ENCODE data around the gene ZFP69.
"Not testable (repeated sequence)": the region's sequence is repeated elsewhere in the genome, so short reads cannot be mapped to it uniquely, and the experiment has no call there.

The ZFP69 gene

DNA sequence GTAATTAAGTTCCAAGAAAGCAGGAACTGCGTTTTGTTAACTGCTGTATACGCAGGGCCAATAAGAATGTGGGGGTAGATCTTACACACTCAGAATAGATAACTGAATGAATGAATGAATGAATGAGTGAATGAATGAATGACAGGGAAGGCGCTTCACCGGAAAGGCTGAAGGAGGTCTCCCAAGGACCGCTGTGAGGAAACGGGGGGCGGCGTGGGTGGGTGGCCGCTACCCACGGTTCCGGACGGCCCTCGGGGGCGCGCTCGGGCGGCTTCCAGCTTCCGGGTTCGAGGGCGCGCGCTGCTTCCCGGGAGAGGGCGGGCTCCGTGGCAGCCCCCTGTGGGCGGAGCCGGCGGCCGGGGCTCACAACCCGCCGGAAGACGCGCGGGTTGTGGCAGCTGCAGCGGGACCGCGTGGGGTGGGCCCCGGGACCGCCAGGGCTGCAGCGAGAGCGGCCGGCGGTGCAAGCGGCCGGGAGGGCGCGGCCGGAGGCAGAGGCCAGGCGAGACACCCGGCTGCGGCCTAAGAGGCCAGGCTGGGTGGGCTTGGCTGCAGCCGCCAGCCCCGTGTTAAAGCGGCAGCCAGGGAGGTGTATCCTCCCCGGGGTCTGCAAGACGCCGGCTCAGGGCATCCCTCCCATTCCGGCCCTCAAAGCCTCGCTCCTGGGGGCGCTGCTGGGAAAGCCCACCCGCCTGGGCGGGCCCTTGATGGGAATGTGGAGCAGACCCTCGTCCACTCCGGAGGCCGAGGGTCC, at the start of gene ZFP69:
Gene ZFP69 (plus strand): TSS at position 367 of the 754 bp plus-strand sequence. CDS start 2,072 bp downstream, outside the sequence.
- peak; percentile 70 for DNase-seq (ENCODE audit: low spot score)

DNA sequence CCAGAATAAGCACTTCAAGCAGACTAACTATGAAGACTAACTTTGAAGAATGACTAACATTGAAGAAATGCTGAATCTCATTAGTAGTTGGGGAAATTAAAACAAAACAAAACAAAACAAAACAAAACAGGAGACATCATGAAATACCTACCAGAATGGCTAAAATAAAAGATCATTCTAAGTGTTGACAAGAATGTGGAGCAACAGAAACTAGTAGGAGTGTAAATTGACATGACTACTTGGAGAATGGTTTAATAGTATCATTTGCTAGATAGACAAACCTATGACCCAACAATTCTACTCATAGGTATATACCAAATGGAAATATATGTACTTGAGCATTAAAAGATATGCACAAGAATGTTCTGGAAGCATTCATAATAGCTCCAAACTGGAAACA, 45.7 kb upstream of the ZFP69 start:
- DNase-seq (ENCODE audit: low spot score): no peak

DNA sequence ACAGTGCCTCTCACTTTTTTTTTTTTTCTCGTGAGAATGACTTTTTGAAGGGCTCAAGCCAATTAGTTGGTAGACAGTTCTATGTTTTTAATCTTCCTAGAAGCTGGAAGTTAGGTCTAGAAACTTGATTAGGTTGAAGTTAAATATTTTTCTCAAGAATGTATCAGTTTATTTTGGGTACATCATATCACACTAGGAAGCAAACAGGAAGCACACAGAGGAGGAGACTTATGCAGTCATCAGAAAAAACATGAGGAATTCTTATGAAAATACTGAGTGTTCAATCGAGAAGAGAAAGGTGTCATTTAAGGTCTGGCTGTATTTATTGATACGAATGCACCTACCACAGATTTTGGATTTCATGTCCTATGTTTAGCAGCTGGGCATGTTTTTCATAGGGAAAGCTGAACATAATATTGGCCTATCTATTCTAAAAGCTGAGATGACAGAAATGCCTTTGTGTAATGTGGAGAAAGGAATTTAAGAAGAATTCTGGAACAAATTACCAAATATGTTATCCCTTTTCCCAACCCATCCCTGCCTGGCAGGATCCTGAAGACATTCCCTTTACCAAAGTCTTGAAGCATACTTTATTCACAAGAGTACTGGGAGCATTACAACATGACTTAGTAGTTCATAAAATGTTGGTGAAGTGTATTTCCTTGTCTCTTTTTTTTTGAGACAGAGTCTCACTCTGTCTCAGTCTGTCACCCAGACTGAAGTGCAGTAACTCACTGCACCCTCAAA, 44.3 kb upstream of the ZFP69 start:
- no peak for DNase-seq (ENCODE audit: low spot score)

DNA sequence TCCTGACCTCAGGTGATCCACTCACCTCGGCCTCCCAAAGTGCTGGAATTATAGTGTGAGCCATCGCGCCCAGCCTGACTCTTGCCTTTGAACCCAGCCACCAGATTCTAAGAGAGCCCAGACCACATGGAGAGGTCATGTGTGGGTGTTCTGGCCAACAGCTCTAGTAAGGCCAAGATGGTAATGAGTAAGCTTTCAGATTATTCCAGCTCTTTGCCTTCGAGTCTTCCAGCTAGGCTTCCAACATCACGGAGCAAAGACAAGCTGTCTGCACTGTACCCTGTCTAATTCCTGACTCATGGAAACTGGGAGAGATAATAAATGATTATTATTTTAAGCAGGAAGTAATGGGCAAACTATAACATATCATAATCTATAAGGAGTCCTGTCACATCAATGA, 41.6 kb upstream of the ZFP69 start:
- DNase-seq (ENCODE audit: low spot score): no peak

DNA sequence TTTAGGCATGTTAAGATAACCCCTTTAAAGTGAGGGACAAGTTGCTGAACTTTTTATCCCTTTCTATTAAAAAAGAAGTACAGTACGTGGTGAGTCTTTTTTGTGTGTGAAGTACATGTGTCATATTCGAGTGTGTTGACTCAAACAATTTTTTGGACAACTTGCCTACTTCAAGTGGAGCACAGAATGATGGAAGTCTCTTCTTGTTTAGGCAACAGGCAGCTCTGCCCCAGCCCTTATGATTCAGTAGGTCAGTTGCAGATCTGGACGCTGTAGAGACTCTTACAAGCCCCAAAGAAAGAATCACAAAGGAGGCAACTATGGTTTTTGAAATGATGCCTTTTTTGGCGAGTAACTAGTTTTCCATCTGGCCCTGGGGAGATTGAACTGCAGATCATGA, 41.2 kb upstream of the ZFP69 start:
- DNase-seq (ENCODE audit: low spot score): no peak

DNA sequence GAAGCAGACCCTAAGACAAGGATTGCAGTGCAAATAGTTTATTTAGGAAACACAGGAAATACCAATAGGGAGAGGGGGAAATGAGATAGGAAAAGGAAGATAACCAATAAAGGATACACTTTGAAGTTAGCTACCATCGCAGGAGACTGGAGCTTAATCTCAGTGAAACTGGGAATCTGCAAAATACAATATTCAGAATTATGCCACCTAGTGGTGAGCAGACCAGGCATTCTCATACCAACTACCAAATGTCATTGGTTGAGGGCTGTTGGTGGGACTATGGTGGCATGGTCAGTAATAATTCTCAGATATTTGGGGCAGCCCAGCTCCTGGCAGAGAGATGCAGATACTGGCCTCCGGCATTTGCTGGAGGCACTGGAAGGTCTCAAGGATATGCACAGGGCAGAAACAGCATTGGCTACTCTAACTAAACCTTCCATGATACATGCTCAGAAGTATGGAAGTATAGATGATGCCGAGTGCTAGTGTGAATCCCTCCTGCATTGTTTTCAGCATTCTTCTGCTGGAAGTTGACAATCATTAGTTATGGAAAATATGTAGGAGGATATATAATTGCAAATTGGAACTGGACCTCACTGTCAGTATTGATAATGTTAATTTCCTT, 38.6 kb upstream of the ZFP69 start:
- DNase-seq (ENCODE audit: low spot score): peak; percentile 40

DNA sequence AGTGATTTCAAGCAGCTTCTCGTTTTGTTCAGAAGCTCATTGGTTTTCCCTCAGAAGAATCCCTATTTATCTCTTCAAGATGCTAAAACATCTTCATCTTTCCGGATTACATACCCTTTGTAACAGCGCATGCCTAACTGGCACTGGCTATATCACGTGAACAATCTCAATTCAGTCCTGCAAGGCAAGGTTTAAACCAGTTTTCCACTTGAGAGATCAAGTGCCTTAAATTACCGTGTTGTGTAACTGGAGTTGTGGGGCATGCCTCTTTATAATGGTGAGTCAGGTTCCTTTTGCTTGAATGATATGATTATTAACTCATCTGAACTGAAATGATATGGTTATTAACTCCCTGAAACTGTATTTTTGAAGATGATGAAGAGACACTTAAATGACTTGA, 37.8 kb upstream of the ZFP69 start:
- DNase-seq (ENCODE audit: low spot score): no peak

DNA sequence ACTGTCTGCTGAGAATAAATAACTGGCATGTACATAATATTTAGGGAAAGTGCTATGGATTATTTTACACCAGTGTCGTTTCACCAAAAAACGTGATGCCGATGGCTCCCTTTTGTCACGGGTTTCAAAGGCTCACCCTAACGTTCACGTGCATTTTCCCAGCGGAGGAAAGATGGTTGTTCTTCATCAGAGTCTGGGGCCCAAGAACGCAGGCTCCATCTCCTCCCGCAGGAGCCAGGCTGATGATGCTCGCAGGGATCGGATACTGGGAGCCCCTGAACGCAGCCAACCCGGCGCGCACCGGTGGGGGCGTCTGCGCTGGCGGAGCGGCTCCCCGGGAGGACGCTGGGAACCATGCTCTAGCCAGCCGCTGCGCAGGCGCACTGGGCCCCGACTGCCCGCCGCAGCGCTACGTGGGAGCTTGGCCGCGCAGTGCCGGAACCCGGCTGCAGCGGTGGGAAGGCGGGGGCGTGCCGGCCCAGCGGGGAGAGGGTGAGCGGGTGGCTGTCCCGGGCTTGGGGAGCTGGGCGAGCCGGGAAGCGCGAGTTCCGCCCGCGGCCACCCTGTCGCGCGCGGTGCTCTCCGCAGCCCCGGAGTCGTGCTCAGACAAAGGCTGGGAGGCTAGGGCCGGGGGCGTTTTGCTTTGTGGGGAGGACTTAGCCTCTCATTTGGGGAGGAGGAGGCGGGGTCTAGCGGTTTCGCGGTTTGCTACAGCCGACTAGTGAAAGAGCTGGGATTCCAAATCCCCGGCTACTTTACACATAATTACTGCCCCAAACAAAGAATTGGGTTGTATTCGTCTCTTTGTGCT, 27.2 kb upstream of the ZFP69 start, which contains the start of gene ZFP69B:
Gene ZFP69B (plus strand): TSS at position 793 of the 811 bp plus-strand sequence. CDS start 486 bp downstream, outside the sequence.
- DNase-seq (ENCODE audit: low spot score): peak; percentile 85

DNA sequence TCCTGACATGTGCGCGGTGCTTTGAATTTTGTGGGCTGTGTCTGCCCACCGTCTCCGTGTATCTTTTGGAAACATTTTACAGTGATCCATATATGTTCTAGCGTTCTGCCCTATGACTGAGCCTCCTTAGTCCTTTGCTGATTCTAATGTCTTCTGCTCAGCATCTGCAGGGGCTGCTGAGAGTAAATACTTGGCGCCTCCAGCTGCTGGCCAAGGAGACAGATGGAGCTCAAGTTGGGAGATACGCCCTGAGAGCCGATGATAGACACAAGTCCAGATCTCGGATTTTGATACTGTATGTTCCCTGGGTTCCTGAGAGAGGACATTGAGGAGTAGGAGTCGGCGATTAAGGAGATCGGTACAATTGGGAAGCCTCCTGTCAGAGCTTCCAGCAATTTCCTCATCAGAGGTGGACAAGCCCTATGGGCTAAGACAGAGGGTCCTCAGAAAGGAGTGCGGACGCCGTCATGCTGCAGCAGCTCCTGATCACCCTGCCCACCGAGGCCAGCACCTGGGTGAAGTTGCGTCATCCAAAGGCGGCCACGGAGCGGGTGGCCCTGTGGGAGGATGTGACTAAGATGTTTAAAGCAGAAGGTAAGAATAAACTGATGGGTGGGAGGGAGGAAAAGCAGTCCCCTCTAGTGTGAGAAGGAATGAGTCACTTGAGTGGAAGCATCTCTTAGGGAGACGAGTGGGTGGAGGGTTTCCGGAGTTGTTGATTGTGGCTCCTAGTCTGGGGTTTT, 26.4 kb upstream of the ZFP69 start:
- DNase-seq (ENCODE audit: low spot score): peak; percentile 8

DNA sequence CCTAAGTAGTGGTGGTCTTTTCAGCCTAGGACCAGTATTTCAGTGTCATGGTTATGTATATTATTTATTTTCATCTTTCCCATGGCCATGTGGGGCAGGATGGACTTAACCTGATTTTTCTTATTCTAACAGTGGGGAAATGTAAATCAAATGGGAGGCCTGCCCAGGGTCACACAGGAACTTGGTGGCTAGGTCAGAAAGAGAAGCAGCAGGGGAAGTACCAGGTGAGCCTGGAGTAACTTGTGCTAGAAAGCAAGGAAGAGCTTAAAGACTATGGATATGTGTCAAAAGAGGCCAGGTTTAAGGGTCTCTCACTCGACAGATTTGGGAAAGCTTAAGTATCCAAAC, 25.9 kb upstream of the ZFP69 start:
- no peak for DNase-seq (ENCODE audit: low spot score)

DNA sequence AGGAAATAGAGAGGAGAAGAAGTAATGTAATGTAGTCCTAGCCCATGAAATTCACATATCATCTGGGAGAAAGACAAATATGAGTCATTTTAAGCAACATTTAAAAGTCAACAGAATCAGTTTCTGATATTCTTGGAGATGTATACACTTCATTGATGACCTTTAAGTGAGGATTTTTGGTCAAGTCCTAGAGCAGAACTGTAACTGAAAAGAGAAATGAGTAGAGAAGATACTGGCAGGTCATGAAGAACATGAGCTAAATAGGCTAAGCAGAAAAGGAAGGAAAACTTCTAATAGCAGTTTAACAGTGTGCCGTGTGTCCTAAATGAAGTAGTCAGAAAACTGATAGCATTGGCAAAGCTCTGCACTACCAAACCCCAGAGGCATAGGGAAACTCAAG, 22.2 kb upstream of the ZFP69 start:
- no peak for DNase-seq (ENCODE audit: low spot score)

DNA sequence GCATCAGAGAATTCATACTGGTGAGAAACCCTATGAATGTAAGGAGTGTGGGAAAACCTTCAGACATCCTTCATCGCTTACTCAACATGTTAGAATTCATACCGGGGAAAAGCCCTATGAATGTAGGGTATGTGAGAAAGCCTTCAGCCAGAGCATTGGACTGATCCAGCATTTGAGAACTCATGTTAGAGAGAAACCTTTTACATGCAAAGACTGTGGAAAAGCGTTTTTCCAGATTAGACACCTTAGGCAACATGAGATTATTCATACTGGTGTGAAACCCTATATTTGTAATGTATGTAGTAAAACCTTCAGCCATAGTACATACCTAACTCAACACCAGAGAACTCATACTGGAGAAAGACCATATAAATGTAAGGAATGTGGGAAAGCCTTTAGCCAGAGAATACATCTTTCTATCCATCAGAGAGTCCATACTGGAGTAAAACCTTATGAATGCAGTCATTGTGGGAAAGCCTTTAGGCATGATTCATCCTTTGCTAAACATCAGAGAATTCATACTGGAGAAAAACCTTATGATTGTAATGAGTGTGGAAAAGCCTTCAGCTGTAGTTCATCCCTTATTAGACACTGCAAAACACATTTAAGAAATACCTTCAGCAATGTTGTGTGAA, 14.0 kb upstream of the ZFP69 start:
- DNase-seq (ENCODE audit: low spot score): no peak

DNA sequence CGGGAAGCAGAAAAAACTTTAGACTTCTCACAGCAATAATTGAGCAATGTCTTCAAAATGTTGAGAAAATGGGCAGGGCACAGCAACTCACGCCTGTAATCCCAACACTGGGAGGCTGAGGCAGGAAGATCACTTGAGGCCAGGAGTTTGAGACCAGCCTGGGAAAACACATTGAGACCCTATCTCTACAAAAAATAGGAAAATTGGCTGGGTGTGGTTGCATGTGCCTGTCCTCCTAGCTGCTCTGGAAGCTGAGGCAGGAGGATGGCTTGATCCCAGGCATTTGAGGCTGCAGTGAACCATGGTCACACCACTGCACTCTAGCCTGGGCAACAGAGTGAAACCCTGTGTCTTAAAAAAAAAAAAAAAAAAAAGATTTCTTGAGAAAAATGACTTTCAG, 7.8 kb upstream of the ZFP69 start:
- DNase-seq (ENCODE audit: low spot score): no peak

DNA sequence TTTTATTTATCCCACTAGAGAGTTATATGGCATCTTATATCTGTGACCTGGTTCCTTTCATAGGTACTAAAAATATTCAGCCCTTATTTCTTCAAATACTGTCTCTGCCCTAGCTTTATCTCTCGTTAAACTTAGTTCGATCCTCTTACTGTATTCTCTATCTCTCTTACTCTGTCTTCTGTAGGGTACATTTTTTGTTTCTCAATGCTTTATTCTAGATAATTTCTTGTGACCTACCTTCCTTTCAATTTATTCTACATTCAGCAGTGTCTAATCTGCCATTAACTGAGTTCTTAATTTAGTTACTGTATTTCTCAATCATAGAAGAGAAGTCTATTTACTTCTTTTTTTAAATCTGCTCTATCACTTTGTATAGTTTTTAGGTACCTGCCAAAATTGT, 1.8 kb upstream of the ZFP69 start:
- no peak for DNase-seq (ENCODE audit: low spot score)

DNA sequence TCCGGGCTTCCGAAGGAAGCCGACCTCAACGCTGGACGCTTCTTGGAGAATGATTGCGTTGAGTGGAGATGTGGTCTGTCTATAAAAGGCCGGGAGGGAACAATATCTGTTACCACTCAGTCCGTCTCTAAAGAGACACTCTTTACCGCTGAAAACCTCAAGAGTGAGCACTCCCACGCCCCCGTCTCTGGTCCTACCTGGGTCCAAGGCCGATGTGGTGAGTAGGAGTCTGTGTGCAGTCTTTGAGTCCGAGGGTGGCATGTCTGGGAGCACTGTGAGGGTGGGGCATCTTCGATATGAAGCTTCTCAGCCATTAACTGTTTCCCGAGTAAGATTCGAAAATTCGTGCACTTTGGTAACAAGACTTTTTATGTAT, 576 bp downstream of the ZFP69 start:
- peak; percentile 19 for DNase-seq (ENCODE audit: low spot score)

DNA sequence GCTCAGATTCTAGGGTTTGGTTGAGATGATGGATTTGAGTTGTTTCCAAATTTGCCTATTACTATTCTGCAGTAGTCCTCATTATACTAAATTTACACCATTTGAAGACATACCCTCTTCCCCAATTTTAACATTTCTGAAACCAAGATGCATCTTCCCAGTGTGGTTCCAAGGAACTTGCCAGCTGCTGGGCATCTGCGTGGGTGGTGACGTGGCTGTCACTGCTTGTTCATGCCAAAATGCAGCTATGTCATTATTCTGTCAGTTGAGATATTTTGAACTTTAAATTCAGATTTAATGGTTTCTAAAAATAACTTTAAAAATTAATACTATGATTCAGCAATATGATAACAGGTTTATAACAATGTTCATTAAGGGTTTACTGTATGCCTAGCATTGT, 1.2 kb downstream of the ZFP69 start:
- DNase-seq (ENCODE audit: low spot score): no peak

DNA sequence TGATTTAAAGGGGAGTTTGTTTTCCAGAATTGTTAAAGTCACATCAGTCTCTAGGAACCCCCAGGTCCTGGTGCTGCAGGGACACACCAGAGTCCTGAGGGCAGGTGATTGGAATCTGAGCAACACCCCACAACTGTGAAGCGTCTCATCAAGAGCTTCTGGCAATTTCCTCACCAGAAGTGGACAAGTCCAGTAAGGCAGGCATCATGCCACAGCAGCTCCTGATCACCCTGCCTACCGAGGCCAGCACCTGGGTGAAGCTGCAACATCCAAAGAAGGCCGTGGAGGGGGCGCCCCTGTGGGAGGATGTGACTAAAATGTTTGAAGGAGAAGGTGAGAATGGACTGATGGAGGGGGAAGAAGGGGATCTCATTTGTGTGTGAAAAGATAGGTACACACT, 2.1 kb downstream of the ZFP69 start:
- DNase-seq (ENCODE audit: low spot score): no peak

DNA sequence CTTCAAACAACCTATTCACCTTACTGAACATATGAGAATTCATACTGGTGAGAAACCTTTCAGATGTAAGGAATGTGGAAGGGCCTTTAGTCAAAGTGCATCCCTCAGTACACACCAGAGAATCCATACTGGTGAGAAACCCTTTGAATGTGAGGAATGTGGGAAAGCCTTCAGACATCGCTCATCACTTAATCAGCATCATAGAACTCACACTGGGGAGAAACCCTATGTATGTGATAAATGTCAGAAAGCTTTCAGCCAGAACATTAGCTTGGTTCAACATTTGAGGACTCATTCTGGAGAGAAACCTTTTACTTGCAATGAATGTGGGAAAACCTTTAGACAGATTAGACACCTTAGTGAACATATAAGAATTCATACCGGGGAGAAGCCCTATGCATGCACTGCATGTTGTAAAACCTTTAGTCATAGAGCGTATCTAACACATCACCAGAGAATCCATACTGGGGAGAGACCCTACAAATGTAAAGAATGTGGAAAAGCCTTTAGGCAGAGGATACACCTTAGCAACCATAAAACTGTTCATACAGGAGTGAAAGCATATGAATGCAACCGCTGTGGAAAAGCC, 18.3 kb downstream of the ZFP69 start:
- DNase-seq (ENCODE audit: low spot score): no peak

DNA sequence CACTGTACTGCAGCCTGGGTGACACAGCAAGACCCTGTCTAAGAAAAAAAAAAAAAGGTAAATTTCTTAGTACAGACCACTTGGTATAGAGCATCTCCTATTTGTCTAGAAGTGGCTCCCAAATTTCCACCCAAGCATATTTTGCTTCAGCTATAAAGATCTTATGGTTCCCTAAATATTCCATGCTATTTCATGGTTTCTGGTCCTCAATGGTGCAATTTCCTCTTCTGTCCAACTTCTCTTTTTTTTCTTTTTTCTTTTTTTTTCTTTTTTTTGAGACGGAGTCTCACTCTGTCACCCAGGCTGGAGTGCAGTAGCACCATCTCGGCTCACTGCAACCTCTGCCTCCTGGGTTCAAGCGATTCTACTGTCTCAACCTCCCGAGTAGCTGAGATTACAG, 25.6 kb downstream of the ZFP69 start:
- DNase-seq (ENCODE audit: low spot score): not testable (repeated sequence)

DNA sequence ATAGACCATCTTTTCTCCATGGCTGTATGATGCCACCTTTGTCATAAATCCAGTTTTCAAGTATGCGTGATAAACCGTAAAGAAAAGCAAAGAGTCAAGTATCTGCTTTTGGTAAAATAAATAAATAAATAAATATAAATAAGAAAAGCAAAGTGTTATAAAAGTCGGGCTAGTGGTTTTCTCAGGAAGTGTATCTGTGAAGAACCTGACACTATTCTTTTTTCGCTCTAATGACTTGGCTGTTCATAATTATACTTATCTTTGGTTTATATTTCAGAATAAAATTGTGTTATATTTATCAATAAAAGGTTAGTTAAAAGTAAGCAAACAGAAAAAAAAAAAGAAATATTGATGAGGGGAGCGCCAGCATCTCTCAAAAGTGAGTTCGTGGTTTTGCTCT, 30.9 kb downstream of the ZFP69 start:
- DNase-seq (ENCODE audit: low spot score): no peak
